Colonic mucosa (tissue), 4 donors: Measurements from ENCODE around the gene CTDP1. TPM values are rescaled to one million over a fixed set of nuclear protein-coding genes. Genes with fewer than 3 reads are reported as not detected.

Source experiments
- DNase-seq: peaks from one replicate; pipeline ENCODE4 v3.0.0-alpha.2; 2020
- H3K27ac ChIP-seq: fragments of 200-600 bp; one replicate; pipeline ENCODE4 v1.8.0; 2021
- H3K27me3 ChIP-seq: fragments of 200-600 bp; one replicate; pipeline ENCODE4 v1.8.0; 2021
- H3K36me3 ChIP-seq: fragments of 200-600 bp; one replicate; pipeline ENCODE4 v1.8.0; 2021
- H3K4me1 ChIP-seq: fragments of 200-600 bp; one replicate; pipeline ENCODE4 v1.8.0; 2021; ENCODE audit warnings: mild to moderate bottlenecking
- H3K4me3 ChIP-seq: fragments of 200-600 bp; one replicate; pipeline ENCODE4 v1.8.0; 2021
- H3K9ac ChIP-seq, 2 donors: one replicate each; pipeline ENCODE4 v1.7.0; 2013; ENCODE audit warnings: control low read depth in 2 of 2, low read depth in 2 of 2, low read length in 2 of 2
- H3K9me3 ChIP-seq: fragments of 200-600 bp; one replicate; pipeline ENCODE4 v1.8.0; 2021
- intact Hi-C: fragments of 100-400 bp; cut with DNase I; formaldehyde crosslinking; loops from one replicate; pipeline ENCODE4 v1.14.1; 2022
- total RNA-seq, 2 donors: library from RNA; stranded (reverse); fragmentation: NEBNext Ultra II Directional in 1 of 2; extraction: Animal tissue kit (Norgen Biotek cat#: 25700) in 1 of 2; gene quantifications; one replicate each; pipeline ENCODE4 v1.2.1, GENCODE V29; 2021
- TF ChIP-seq, protein P1 (sequence below): fragments of 200-600 bp; IDR thresholded peaks from one replicate; pipeline ENCODE4 v1.8.0; 2022; ENCODE audit warnings: antibody characterized with exemption, mild to moderate bottlenecking
- donor health status: healthy.
- donor health status: DM: no; HTN: no; CAD: no.
- donor health status: DM: no; HTN: no; CAD: no.

The CTDP1 gene
- total RNA-seq, 2 donors from 2014 or later: 34.7 to 36.9 TPM

DNA sequence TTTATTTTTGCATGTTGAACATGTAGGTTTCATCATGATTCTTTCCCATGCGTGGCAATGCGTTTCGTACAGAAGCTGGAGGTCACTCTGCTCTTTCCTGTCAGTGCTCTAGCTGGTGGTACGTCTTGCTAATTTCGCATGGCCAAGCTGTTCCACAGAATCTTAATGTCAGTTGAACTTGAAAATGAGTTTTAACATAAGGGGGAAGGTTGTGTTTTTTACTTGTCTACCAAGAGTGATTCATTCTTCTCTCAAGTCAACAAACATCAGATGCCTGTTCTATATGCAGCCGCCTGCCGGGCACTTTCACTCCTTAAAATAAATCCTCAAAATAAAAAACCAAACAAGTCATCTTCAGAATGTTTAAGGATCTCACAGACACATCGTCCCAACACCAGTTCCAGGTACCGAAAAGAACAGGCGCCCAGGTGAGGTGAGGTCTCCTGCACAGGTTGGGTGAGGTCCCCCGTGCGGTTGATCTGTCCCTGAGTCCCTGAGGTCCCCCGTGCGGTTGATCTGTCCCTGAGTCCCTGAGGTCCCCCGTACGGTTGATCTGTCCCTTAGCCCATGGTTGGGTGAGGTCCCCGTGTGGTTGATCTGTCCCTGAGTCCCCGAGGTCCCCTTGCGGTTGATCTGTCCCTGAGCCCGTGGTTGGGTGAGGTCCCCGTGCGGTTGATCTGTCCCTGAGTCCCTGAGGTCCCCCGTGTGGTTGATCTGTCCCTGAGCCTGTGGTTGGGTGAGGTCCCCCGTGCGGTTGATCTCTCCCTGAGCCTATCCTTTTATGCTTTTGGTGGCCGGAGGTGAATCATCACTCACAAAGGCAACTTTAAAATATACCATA lies 61.1 kb downstream of the CTDP1 start:
- no peaks in the 10 kb centered on the region for H3K36me3 ChIP-seq
- H3K4me3 ChIP-seq: no peak overlapping the region
- intact Hi-C loops: no loop called here
- H3K4me1 ChIP-seq: no peaks in the 10 kb centered on the region
- no peaks in the 10 kb centered on the region for H3K9me3 ChIP-seq
- no peak overlapping the region for H3K9ac ChIP-seq
- no peaks in the 10 kb centered on the region for H3K27me3 ChIP-seq
- H3K27ac ChIP-seq: no peak overlapping the region
- TF ChIP-seq, protein P1, sequence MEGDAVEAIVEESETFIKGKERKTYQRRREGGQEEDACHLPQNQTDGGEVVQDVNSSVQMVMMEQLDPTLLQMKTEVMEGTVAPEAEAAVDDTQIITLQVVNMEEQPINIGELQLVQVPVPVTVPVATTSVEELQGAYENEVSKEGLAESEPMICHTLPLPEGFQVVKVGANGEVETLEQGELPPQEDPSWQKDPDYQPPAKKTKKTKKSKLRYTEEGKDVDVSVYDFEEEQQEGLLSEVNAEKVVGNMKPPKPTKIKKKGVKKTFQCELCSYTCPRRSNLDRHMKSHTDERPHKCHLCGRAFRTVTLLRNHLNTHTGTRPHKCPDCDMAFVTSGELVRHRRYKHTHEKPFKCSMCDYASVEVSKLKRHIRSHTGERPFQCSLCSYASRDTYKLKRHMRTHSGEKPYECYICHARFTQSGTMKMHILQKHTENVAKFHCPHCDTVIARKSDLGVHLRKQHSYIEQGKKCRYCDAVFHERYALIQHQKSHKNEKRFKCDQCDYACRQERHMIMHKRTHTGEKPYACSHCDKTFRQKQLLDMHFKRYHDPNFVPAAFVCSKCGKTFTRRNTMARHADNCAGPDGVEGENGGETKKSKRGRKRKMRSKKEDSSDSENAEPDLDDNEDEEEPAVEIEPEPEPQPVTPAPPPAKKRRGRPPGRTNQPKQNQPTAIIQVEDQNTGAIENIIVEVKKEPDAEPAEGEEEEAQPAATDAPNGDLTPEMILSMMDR: no peak
- no peak for DNase-seq

- no peak for DNase-seq
- Histone ChIP-seq H3K36me3 (no peaks in the 10 kb centered on the region), H3K4me1 (no peaks in the 10 kb centered on the region), H3K27me3 (no peaks in the 10 kb centered on the region), H3K9ac (no peak overlapping the region), H3K9me3 (no peaks in the 10 kb centered on the region), H3K4me3 (no peak overlapping the region), H3K27ac (no peak overlapping the region)
- intact Hi-C loops: no loop called here
- TF ChIP-seq, protein P1: no peak
These were observed 61.7 kb downstream of the CTDP1 start for GRCh38 chr18:79741362-79741700.

- TF ChIP-seq, protein P1: no peak
- Histone ChIP-seq H3K4me3 (no peak overlapping the region), H3K36me3 (no peaks in the 10 kb centered on the region), H3K4me1 (no peaks in the 10 kb centered on the region), H3K27ac (no peak overlapping the region), H3K9me3 (no peaks in the 10 kb centered on the region), H3K27me3 (no peaks in the 10 kb centered on the region), H3K9ac (no peak overlapping the region)
- DNase-seq: no peak
- intact Hi-C loops: no loop called here
These were observed 62.5 kb downstream of the CTDP1 start for GRCh38 chr18:79742076-79742475.

GRCh38 chr18:79744625-79745024 lies 65.0 kb downstream of the CTDP1 start:
- intact Hi-C loops: no loop called here
- no peak overlapping the region for H3K4me3 ChIP-seq
- no peak overlapping the region for H3K27ac ChIP-seq
- no peaks in the 10 kb centered on the region for H3K9me3 ChIP-seq
- no peak for DNase-seq
- no peak overlapping the region for H3K9ac ChIP-seq
- no peaks in the 10 kb centered on the region for H3K27me3 ChIP-seq
- H3K4me1 ChIP-seq: no peaks in the 10 kb centered on the region
- TF ChIP-seq, protein P1: no peak
- no peaks in the 10 kb centered on the region for H3K36me3 ChIP-seq

GRCh38 chr18:79746730-79747129 lies 67.1 kb downstream of the CTDP1 start:
- Histone ChIP-seq H3K27me3 (no peaks in the 10 kb centered on the region), H3K4me1 (no peaks in the 10 kb centered on the region), H3K9me3 (no peaks in the 10 kb centered on the region), H3K27ac (no peak overlapping the region), H3K36me3 (no peaks in the 10 kb centered on the region), H3K4me3 (no peak overlapping the region), H3K9ac (no peak overlapping the region)
- TF ChIP-seq, protein P1: no peak
- intact Hi-C loops: no loop called here
- DNase-seq: no peak
